Aorta (tissue), 5 donors: ENCODE measurements around the gene TARP.
"Not testable (repeated sequence)": the region's sequence is repeated elsewhere in the genome, so short reads cannot be mapped to it uniquely, and the experiment has no call there.

Experiments
- ATAC-seq: fragments of 200-7000 bp; cut with Tn5 transposase; one replicate; pipeline ENCODE4 v1.9.1; 2022; ENCODE audit warnings: moderate library complexity; ENCODE audit not compliant: low FRiP score
- DNase-seq, 2 donors: peaks; one replicate each; pipeline ENCODE4 v3.0.0-alpha.2; 2020
- H3K27ac ChIP-seq, 2 donors: one replicate each; pipeline ENCODE4 v1.5.1; 2013; ENCODE audit warnings: low read length in 2 of 2, mild to moderate bottlenecking in 2 of 2, moderate library complexity in 2 of 2, control low read depth in 1 of 2, inconsistent platforms in 1 of 2, low read depth in 1 of 2
- H3K27me3 ChIP-seq, 2 donors: one replicate each; pipeline ENCODE4 v1.6.1; 2013; ENCODE audit warnings: control low read depth in 1 of 2, low read length in 1 of 2, mild to moderate bottlenecking in 1 of 2, moderate library complexity in 1 of 2; ENCODE audit not compliant: insufficient read depth in 2 of 2, control insufficient read depth in 1 of 2
- H3K36me3 ChIP-seq, 2 donors: one replicate each; pipeline ENCODE4 v1.6.1; 2013; ENCODE audit warnings: control low read depth in 1 of 2, low read length in 1 of 2, mild to moderate bottlenecking in 1 of 2; ENCODE audit not compliant: insufficient read depth in 2 of 2, control insufficient read depth in 1 of 2
- H3K4me1 ChIP-seq, 2 donors: one replicate each; pipeline ENCODE4 v1.6.1; 2013; ENCODE audit warnings: low read length in 2 of 2, control low read depth in 1 of 2, mild to moderate bottlenecking in 1 of 2, moderate library complexity in 1 of 2; ENCODE audit not compliant: insufficient read depth in 2 of 2, control insufficient read depth in 1 of 2
- H3K4me3 ChIP-seq, 2 donors: one replicate each; pipeline ENCODE4 v1.5.1; 2013; ENCODE audit warnings: low read length in 2 of 2, control low read depth in 1 of 2, mild to moderate bottlenecking in 1 of 2
- H3K9me3 ChIP-seq: one replicate; pipeline ENCODE4 v1.6.1; 2013; ENCODE audit warnings: mild to moderate bottlenecking, low read length; ENCODE audit not compliant: control insufficient read depth
- WGBS, 2 donors: extraction: QIAGEN DNeasy Blood & Tissue Kit; methylation state at CpG; one replicate each; pipeline ENCODE4 v1.1.7; 2013; 5-methylcytosine and 5-hydroxymethylcytosine counted together
- intact Hi-C, 2 donors: fragments of 100-400 bp; cut with DNase I; formaldehyde crosslinking; loops; one replicate each; pipeline versions ENCODE4 v1.14.2 to v1.15.0; 2022
- donor health status: healthy with polysubstance abuse.
- donor health status: Bipolar disorder and iron deficiency.
- donor health status: DM: no; HTN: no; CAD: no.
- donor health status: DM: no; HTN: no; CAD: no.
- donor health status: DM: yes; HTN: yes; CAD: no.

Gene TARP

GRCh38 chr7:38241071-38241470 is 32.4 kb downstream of the TARP start:
- no peak for DNase-seq
- Histone ChIP-seq H3K27me3 (no peaks in the 10 kb centered on the region), H3K27ac (no peak overlapping the region), H3K36me3 (no peaks in the 10 kb centered on the region), H3K4me3 (no peak overlapping the region), H3K4me1 (no peaks in the 10 kb centered on the region), H3K9me3 (no peaks in the 10 kb centered on the region)
- intact Hi-C loops: no loop called here
- 55 to 59% methylated on average over 3 of the region's 3 CpGs for WGBS, 2 donors
- no peak for ATAC-seq

GRCh38 chr7:38239129-38239528 is 34.3 kb downstream of the TARP start:
- H3K36me3 ChIP-seq, H3K9me3 ChIP-seq, H3K27me3 ChIP-seq, H3K4me1 ChIP-seq, H3K4me3 ChIP-seq, ATAC-seq, H3K27ac ChIP-seq, intact Hi-C loops, DNase-seq: not testable (repeated sequence)
- 88% methylated on average over 10 of the region's 10 CpGs for WGBS, 2 donors

GRCh38 chr7:38235606-38236005 is 37.8 kb downstream of the TARP start:
- no peak overlapping the region for H3K27ac ChIP-seq
- WGBS, 2 donors: 58 to 68% methylated on average over 4 of the region's 4 CpGs
- no peaks in the 10 kb centered on the region for H3K9me3 ChIP-seq
- intact Hi-C loops: no loop called here
- no peaks in the 10 kb centered on the region for H3K36me3 ChIP-seq
- DNase-seq (no peak), ATAC-seq (no peak)
- H3K4me1 ChIP-seq: no peaks in the 10 kb centered on the region
- no peak overlapping the region for H3K4me3 ChIP-seq
- H3K27me3 ChIP-seq: no peaks in the 10 kb centered on the region

DNA sequence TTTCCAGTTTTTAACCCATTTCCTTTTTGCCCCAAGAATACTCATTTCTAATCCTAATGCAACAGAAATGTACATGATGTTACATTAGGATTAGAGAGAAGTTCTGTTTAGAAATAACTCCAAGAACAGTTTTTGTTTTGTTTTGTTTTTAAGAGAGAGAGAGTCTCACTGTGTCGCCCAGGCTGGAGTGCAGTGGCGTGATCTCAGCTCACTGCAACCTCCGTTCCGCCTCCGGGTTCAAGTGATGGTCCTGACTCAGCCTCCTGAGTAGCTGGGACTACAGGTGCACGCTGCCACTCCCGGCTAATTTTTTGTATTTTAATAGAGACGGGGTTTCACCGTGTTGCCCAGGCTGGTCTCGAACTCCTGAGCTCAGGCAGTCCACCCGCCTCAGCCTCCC is 38.7 kb downstream of the TARP start:
- not testable (repeated sequence) for ATAC-seq
- WGBS, 2 donors: 87 to 97% methylated on average over 11 of the region's 11 CpGs

GRCh38 chr7:38232502-38233366 is 40.7 kb downstream of the TARP start:
- no peak overlapping the region for H3K27ac ChIP-seq
- intact Hi-C loops: no loop called here
- DNase-seq (peak in 1 of 2 donors; percentile 58), ATAC-seq (peak; percentile 54)
- WGBS, 2 donors: 60 to 73% methylated on average over 11 of the region's 11 CpGs
- H3K9me3 ChIP-seq: no peaks in the 10 kb centered on the region
- H3K4me1 ChIP-seq: no peaks in the 10 kb centered on the region
- H3K36me3 ChIP-seq: peaks cover 0 to 4% of the 10 kb centered on the region in 2 donors
- no peak overlapping the region for H3K4me3 ChIP-seq
- no peaks in the 10 kb centered on the region for H3K27me3 ChIP-seq

More for the DNA sequence above, 38.7 kb downstream of the TARP start:
- H3K4me3 ChIP-seq, DNase-seq, H3K27me3 ChIP-seq, H3K4me1 ChIP-seq, H3K9me3 ChIP-seq, intact Hi-C loops, H3K36me3 ChIP-seq, H3K27ac ChIP-seq: not testable (repeated sequence)

- no peak for DNase-seq
- peaks cover 3 to 4% of the 10 kb centered on the region in 2 donors for H3K36me3 ChIP-seq
- whole genome bisulfite sequencing, 2 donors: 85 to 88% methylated on average over 6 of the region's 6 CpGs
- H3K9me3 ChIP-seq: no peaks in the 10 kb centered on the region
- H3K4me1 ChIP-seq: no peaks in the 10 kb centered on the region
- intact Hi-C loops: no loop called here
- H3K27ac ChIP-seq: no peak overlapping the region
- no peaks in the 10 kb centered on the region for H3K27me3 ChIP-seq
- no peak for ATAC-seq
- H3K4me3 ChIP-seq: no peak overlapping the region
Measured at GRCh38 chr7:38229884-38230642, 43.4 kb downstream of the TARP start.

DNA sequence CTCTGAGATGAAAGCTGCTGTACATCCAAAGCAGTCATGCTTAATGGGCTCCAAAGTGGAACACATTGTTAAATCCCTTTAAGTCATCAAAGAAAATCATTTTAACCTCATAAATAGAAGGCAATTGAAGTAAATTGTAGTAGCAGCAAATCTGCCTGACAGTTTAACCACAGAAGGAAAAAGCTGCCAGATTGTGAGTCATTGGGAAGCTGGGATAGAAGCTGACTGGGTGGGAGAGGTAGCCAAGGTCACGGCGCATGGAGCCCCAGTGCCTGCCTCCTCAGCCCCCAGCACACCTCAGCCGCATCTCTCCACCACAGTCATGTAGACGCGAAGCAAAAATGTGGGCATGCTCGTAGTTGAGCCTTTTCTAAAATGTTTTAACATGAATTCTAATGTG is 44.0 kb downstream of the TARP start:
- DNase-seq: no peak
- Histone ChIP-seq H3K36me3 (peaks cover 4% of the 10 kb centered on the region in 2 donors), H3K4me1 (no peaks in the 10 kb centered on the region), H3K27me3 (no peaks in the 10 kb centered on the region), H3K9me3 (no peaks in the 10 kb centered on the region), H3K4me3 (no peak overlapping the region), H3K27ac (no peak overlapping the region)
- no peak for ATAC-seq
- WGBS, 2 donors: 94% methylated on average over 6 of the region's 6 CpGs
- intact Hi-C loops: no loop called here

- Histone ChIP-seq H3K9me3 (no peaks in the 10 kb centered on the region), H3K4me1 (peaks cover 0 to 2% of the 10 kb centered on the region in 2 donors), H3K27me3 (no peaks in the 10 kb centered on the region), H3K4me3 (no peak overlapping the region), H3K36me3 (peaks cover 2 to 11% of the 10 kb centered on the region in 2 donors), H3K27ac (no peak overlapping the region)
- no peak for DNase-seq
- intact Hi-C loops: loop anchor here in 1 of 2 donors (5.0 kb wide), 1 partner anchor 322 kb away; no protein-coding TSS in a partner anchor
- ATAC-seq: no peak
- 80 to 83% methylated on average over 5 of the region's 5 CpGs for WGBS, 2 donors
Measured at GRCh38 chr7:38224392-38224791, 49.0 kb downstream of the TARP start.
